Measurements from ENCODE around the gene FBXO17. TPM values are rescaled to one million over a fixed set of nuclear protein-coding genes. Genes with fewer than 3 reads are reported as not detected.

Gene FBXO17
- total RNA-seq, 3 donors from 2014 or later (not counting 1 experiment from before 2014, with no cell fraction given) = not detected

DNA sequence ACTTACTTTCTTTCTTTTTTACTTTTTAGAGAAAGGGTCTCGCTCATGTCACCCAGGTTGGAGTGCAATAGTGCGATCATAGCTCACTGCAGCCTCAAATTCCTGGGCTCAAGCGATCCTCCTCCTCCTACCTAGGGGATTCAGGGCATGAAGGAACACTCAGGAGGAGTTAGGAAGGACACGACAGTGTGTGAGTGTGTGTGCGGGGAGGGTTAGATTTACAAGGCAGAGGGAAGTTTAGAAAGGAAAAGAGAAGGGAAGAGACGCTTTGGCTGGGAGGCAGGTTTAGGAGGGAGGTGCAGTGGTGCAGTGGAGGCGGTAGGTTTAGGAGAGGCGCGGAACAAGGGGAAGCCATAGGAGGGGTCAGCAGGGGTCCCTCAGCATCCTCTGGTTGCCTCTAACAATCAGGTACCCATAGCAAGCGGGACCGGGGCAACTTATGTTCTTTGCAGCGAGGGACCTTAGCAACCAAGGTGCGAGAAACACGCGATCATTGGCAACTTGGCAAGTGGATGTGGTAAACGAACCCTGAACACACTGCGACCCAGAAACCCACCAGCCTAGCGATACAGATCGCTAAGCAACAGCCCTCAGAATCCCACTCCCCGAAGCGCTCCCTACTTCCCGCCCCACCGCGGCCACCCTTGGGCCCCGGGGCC lies 76.6 kb downstream of the FBXO17 start:
- Mint-ChIP-seq H3K36me3 (no peaks in the 10 kb centered on the region), H3K4me1 (peaks cover 61 to 62% of the 10 kb centered on the region in 2 donors), H3K9me3 (no peaks in the 10 kb centered on the region), H3K27me3 (ENCODE audit: low read depth in 2 of 2) (no peaks in the 10 kb centered on the region), H3K27ac (peak overlapping the region; percentile 96 to 98), H3K4me3 (peak overlapping the region; percentile 97)
- Histone ChIP-seq H3K9me3 (ENCODE audit: control insufficient read depth, insufficient read depth, low read length) (peaks cover 4% of the 10 kb centered on the region), H3K27me3 (ENCODE audit: control insufficient read depth, insufficient read depth, low read length) (no peaks in the 10 kb centered on the region), H3K4me1 (ENCODE audit: control insufficient read depth, insufficient read depth, low read length) (peaks cover 35% of the 10 kb centered on the region), H3K27ac (ENCODE audit: low read length) (peak overlapping the region; percentile 95), H3K4me3 (ENCODE audit: low read length) (peak overlapping the region; percentile 82), H3K36me3 (ENCODE audit: control insufficient read depth, insufficient read depth, low read length) (peaks cover 6% of the 10 kb centered on the region)
- intact Hi-C loops (cut with micrococcal nuclease) = loop anchor here (1.0 to 5.0 kb wide), 6 partner anchors 21 to 67 kb away; partner anchors contain the start of genes ECH1, MRPS12, RINL and SARS2
- ATAC-seq (peak; percentile 30 to 45 (median 39)), DNase-seq (no peak)
- TF ChIP-seq, protein P1, sequence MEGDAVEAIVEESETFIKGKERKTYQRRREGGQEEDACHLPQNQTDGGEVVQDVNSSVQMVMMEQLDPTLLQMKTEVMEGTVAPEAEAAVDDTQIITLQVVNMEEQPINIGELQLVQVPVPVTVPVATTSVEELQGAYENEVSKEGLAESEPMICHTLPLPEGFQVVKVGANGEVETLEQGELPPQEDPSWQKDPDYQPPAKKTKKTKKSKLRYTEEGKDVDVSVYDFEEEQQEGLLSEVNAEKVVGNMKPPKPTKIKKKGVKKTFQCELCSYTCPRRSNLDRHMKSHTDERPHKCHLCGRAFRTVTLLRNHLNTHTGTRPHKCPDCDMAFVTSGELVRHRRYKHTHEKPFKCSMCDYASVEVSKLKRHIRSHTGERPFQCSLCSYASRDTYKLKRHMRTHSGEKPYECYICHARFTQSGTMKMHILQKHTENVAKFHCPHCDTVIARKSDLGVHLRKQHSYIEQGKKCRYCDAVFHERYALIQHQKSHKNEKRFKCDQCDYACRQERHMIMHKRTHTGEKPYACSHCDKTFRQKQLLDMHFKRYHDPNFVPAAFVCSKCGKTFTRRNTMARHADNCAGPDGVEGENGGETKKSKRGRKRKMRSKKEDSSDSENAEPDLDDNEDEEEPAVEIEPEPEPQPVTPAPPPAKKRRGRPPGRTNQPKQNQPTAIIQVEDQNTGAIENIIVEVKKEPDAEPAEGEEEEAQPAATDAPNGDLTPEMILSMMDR (IDR thresholded peaks at IDR 0.05) = no peak
- 6% methylated on average over 24 of the region's 25 CpGs for WGBS (ENCODE audit: insufficient coverage)

DNA sequence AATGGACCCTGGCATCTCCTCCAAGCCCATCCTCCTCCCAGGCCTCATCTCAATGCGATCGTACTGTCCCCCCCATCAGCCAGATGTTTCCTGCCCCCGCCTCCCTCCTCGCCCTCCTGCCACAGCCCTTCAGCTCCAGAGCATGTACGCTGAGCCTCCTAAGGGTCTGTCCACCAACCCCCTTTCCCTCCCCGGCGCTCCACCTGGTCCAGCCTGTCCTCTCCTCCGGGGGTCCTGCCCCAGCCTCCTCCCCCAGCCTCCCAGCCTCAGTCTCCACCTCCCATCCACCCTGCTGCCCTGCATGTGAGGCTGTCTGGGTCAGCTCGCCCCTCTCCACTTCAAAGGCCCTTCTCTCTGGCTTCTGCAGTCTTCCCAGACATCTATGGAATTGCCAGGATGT lies 80.6 kb downstream of the FBXO17 start:
- H3K36me3 Mint-ChIP-seq = no peaks in the 10 kb centered on the region
- no peak overlapping the region for H3K4me3 ChIP-seq (ENCODE audit: low read length)
- peaks cover 42 to 51% of the 10 kb centered on the region in 2 donors for H3K4me1 Mint-ChIP-seq
- H3K4me3 Mint-ChIP-seq = no peak overlapping the region
- no peak for ATAC-seq
- H3K27me3 ChIP-seq (ENCODE audit: control insufficient read depth, insufficient read depth, low read length) = no peaks in the 10 kb centered on the region
- H3K4me1 ChIP-seq (ENCODE audit: control insufficient read depth, insufficient read depth, low read length) = peaks cover 26% of the 10 kb centered on the region
- WGBS (ENCODE audit: insufficient coverage) = 50% methylated on average over 9 of the region's 9 CpGs
- peaks cover 18% of the 10 kb centered on the region for H3K36me3 ChIP-seq (ENCODE audit: control insufficient read depth, insufficient read depth, low read length)
- TF ChIP-seq, protein P1 (IDR thresholded peaks at IDR 0.05) = no peak
- no peak for DNase-seq
- no peaks in the 10 kb centered on the region for H3K27me3 Mint-ChIP-seq (ENCODE audit: low read depth in 2 of 2)
- no peaks in the 10 kb centered on the region for H3K9me3 ChIP-seq (ENCODE audit: control insufficient read depth, insufficient read depth, low read length)
- peak overlapping the region in 1 of 2 donors; percentile 65 for H3K27ac Mint-ChIP-seq
- no peak overlapping the region for H3K27ac ChIP-seq (ENCODE audit: low read length)
- intact Hi-C loops (cut with micrococcal nuclease) = loop anchor here (5.0 kb wide), 1 partner anchor 63 kb away; the partner anchor contains the start of gene ECH1
- H3K9me3 Mint-ChIP-seq = no peaks in the 10 kb centered on the region

- H3K9me3 ChIP-seq (ENCODE audit: control insufficient read depth, insufficient read depth, low read length) = no peaks in the 10 kb centered on the region
- no peak overlapping the region for H3K27ac Mint-ChIP-seq
Observed at GRCh38 chr19:38893341-38893771, 82.2 kb downstream of the FBXO17 start.

More at GRCh38 chr19:38893341-38893771, 82.2 kb downstream of the FBXO17 start:
- ATAC-seq (no peak), DNase-seq (no peak)
- TF ChIP-seq, protein P1 (IDR thresholded peaks at IDR 0.05) = no peak
- Mint-ChIP-seq H3K27me3 (ENCODE audit: low read depth in 2 of 2) (no peaks in the 10 kb centered on the region), H3K4me3 (no peak overlapping the region), H3K36me3 (no peaks in the 10 kb centered on the region), H3K4me1 (peaks cover 30 to 37% of the 10 kb centered on the region in 2 donors), H3K9me3 (no peaks in the 10 kb centered on the region)
- Histone ChIP-seq H3K27me3 (ENCODE audit: control insufficient read depth, insufficient read depth, low read length) (no peaks in the 10 kb centered on the region), H3K36me3 (ENCODE audit: control insufficient read depth, insufficient read depth, low read length) (peaks cover 34% of the 10 kb centered on the region), H3K27ac (ENCODE audit: low read length) (no peak overlapping the region), H3K4me3 (ENCODE audit: low read length) (no peak overlapping the region), H3K4me1 (ENCODE audit: control insufficient read depth, insufficient read depth, low read length) (peaks cover 19% of the 10 kb centered on the region)
- intact Hi-C loops (cut with micrococcal nuclease) = no loop called here
- WGBS (ENCODE audit: insufficient coverage) = 96% methylated on average over 14 of the region's 14 CpGs

Measured in natural killer cell (primary cell).